HCT116 (cell line): ENCODE results near the gene OTUB2. TPM values are rescaled to one million over a fixed set of nuclear protein-coding genes. Genes with fewer than 3 reads are reported as not detected.

Experiments
- ATAC-seq: fragments of 200-7000 bp; cut with Tn5 transposase; 2 replicates; pipeline ENCODE4 v1.9.1; 2020; ENCODE audit warnings: mild to moderate bottlenecking, moderate library complexity
- BruUV-seq: library from RNA; stranded (reverse); fragments of 400-500 nt; replicated peaks from 2 replicates; lab custom pipeline; 2021; lab: Mats Ljungman, UMichigan
- CTCF ChIA-PET: fragments of 300-600 bp; sonication (Branson Sonifier 250); formaldehyde crosslinking; loops from one replicate; lab custom pipeline; 2021; ENCODE audit warnings: antibody characterized with exemption; lab: Charles Lee
- POLR2A ChIA-PET: fragments of 300-600, 350-600 bp; sonication (Branson Sonifier 250); formaldehyde crosslinking; loops from one replicate; lab custom pipeline; 2021; ENCODE audit warnings: antibody characterized with exemption; lab: Charles Lee
- RAD21 ChIA-PET, 2 experiments: fragments of 300-600 bp; sonication (Branson Sonifier 250); formaldehyde crosslinking; loops; one replicate each; lab custom pipeline; 2023; ENCODE audit warnings: low total read pairs in 2 of 2; ENCODE audit not compliant: uncharacterized antibody in 2 of 2, unreplicated experiment in 2 of 2, low non-redundant PET in 1 of 2; lab: Charles Lee
- DNase-seq: peaks from one replicate; pipeline ENCODE4 v3.0.0-alpha.2; 2010; ENCODE audit warnings: low read depth, low spot score
- H2AFZ ChIP-seq: fragments of 200-600 bp; shearing (Covaris generic), sonication (generic); 2 replicates; pipeline ENCODE4 v1.6.1; 2017; ENCODE audit warnings: low read depth, mixed run types, mixed read lengths, antibody characterized with exemption, low read length; ENCODE audit not compliant: poor library complexity, severe bottlenecking
- H3K27ac ChIP-seq: 2 replicates; pipeline ENCODE4 v1.5.1; 2012; ENCODE audit warnings: low read depth, low read length
- H3K27me3 ChIP-seq: fragments of 200-600 bp; sonication (generic); 2 replicates; pipeline ENCODE4 v1.6.1; 2016; ENCODE audit warnings: mixed run types, low read length, mixed read lengths; ENCODE audit not compliant: insufficient read depth
- H3K36me3 ChIP-seq, 2 experiments: fragments of 200-500 bp in 1 of 2; fragments of 200-600 bp in 1 of 2; sonication (Bioruptor generic) in 1 of 2; sonication (generic) in 1 of 2; 2 replicates each; pipeline versions ENCODE4 v1.5.1 to v1.6.1; 2014 to 2016; ENCODE audit warnings: low read length in 2 of 2, inconsistent platforms in 1 of 2, mixed read lengths in 1 of 2, mixed run types in 1 of 2; ENCODE audit not compliant: insufficient read depth in 2 of 2, control insufficient read depth in 1 of 2
- H3K4me1 ChIP-seq, 2 experiments: fragments of 200-600 bp in 1 of 2; sonication (generic) in 1 of 2; 2 replicates each; pipeline versions ENCODE4 v1.5.1 to v1.6.1; 2012 to 2017; ENCODE audit warnings: low read length in 2 of 2, inconsistent platforms in 1 of 2, mild to moderate bottlenecking in 1 of 2, mixed read lengths in 1 of 2, mixed run types in 1 of 2, moderate library complexity in 1 of 2; ENCODE audit not compliant: insufficient read depth in 2 of 2, control insufficient read depth in 1 of 2
- H3K4me2 ChIP-seq: fragments of 200-600 bp; sonication (generic); 2 replicates; pipeline ENCODE4 v1.6.1; 2017; ENCODE audit warnings: mixed run types, low read length, mixed read lengths
- H3K4me3 ChIP-seq, 2 experiments: fragments of 200-600 bp in 1 of 2; sonication (generic) in 1 of 2; replicated peaks in 1 of 2; 2 replicates each; pipeline ENCODE4 v1.5.1; 2011 to 2016; ENCODE audit warnings: low read length in 2 of 2, control low read depth in 1 of 2, low read depth in 1 of 2, mild to moderate bottlenecking in 1 of 2, mixed read lengths in 1 of 2, mixed run types in 1 of 2
- H3K79me2 ChIP-seq: fragments of 200-600 bp; sonication (generic); 2 replicates; pipeline ENCODE4 v1.6.1; 2017; ENCODE audit warnings: mild to moderate bottlenecking, mixed run types, low read length, moderate library complexity, mixed read lengths; ENCODE audit not compliant: insufficient read depth
- H3K9ac ChIP-seq: fragments of 200-600 bp; sonication (generic); 2 replicates; pipeline ENCODE4 v1.6.1; 2016; ENCODE audit warnings: low read length, mixed read lengths
- H3K9me2 ChIP-seq: fragments of 200-600 bp; sonication (generic), shearing (Covaris generic); 2 replicates; pipeline ENCODE4 v1.6.1; 2017; ENCODE audit warnings: mixed run types, mild to moderate bottlenecking, moderate library complexity; ENCODE audit not compliant: insufficient read depth
- H3K9me3 ChIP-seq, 2 experiments: fragments of 200-500 bp in 1 of 2; fragments of 200-600 bp in 1 of 2; sonication (Bioruptor generic) in 1 of 2; sonication (generic) in 1 of 2; 2 replicates each; pipeline ENCODE4 v1.6.1; 2014 to 2017; ENCODE audit warnings: low read length in 2 of 2, mixed read lengths in 2 of 2, inconsistent platforms in 1 of 2, low read depth in 1 of 2, mild to moderate bottlenecking in 1 of 2, mixed run types in 1 of 2, moderate library complexity in 1 of 2; ENCODE audit not compliant: control insufficient read depth in 1 of 2, insufficient read depth in 1 of 2
- H4K20me1 ChIP-seq: fragments of 200-600 bp; sonication (generic), shearing (Covaris generic); 2 replicates; pipeline ENCODE4 v1.6.1; 2017; ENCODE audit warnings: mixed run types, mild to moderate bottlenecking, moderate library complexity; ENCODE audit not compliant: insufficient read depth
- ATF3 ChIP-seq: IDR thresholded peaks from 2 replicates; pipeline ENCODE4 v1.6.1; 2012
- CEBPB ChIP-seq: IDR thresholded peaks from 2 replicates; pipeline ENCODE4 v1.6.1; 2012; ENCODE audit warnings: low read depth
- CTCF ChIP-seq, 3 experiments: fragments of 200-600 bp in 1 of 3; sonication (generic) in 1 of 3; IDR thresholded peaks in 2 of 3; conservative IDR thresholded peaks in 1 of 3; 2 replicates each; pipeline ENCODE4 v1.5.1; 2012 to 2017; ENCODE audit warnings: low read depth in 2 of 3, low read length in 2 of 3, antibody characterized with exemption in 1 of 3, borderline replicate concordance in 1 of 3, control low read depth in 1 of 3, mild to moderate bottlenecking in 1 of 3, mixed read lengths in 1 of 3, mixed run types in 1 of 3, moderate library complexity in 1 of 3; ENCODE audit not compliant: insufficient read depth in 1 of 3
- EGR1 ChIP-seq: IDR thresholded peaks from 2 replicates; pipeline ENCODE4 v1.6.1; 2012; ENCODE audit warnings: low read depth
- ELF1 ChIP-seq: IDR thresholded peaks from 2 replicates; pipeline ENCODE4 v1.6.1; 2012; ENCODE audit warnings: low read depth, borderline replicate concordance
- EZH2phosphoT487 ChIP-seq: fragments of 200-600 bp; IDR thresholded peaks from 2 replicates; pipeline ENCODE4 v1.6.1; 2018; ENCODE audit warnings: antibody characterized with exemption, borderline replicate concordance
- FOSL1 ChIP-seq: IDR thresholded peaks from 2 replicates; pipeline ENCODE4 v1.6.1; 2012; ENCODE audit warnings: low read depth
- JUND ChIP-seq: IDR thresholded peaks from 2 replicates; pipeline ENCODE4 v1.6.1; 2012
- POLR2A ChIP-seq: IDR thresholded peaks from 2 replicates; pipeline ENCODE4 v1.7.0; 2011; ENCODE audit warnings: borderline replicate concordance; ENCODE audit not compliant: insufficient read depth, insufficient read length; ENCODE audit errors: extremely low read depth
- POLR2AphosphoS5 ChIP-seq: IDR thresholded peaks from 2 replicates; pipeline ENCODE4 v1.6.1; 2011; ENCODE audit warnings: mild to moderate bottlenecking, low read depth, low read length, moderate library complexity
- RAD21 ChIP-seq: IDR thresholded peaks from 2 replicates; pipeline ENCODE4 v1.6.1; 2012; ENCODE audit warnings: low read depth, mild to moderate bottlenecking
- SIN3A ChIP-seq: IDR thresholded peaks from 2 replicates; pipeline ENCODE4 v1.6.1; 2012; ENCODE audit warnings: low read depth
- SRF ChIP-seq: IDR thresholded peaks from 2 replicates; pipeline ENCODE4 v1.6.1; 2012; ENCODE audit warnings: low read depth
- TCF7L2 ChIP-seq: IDR thresholded peaks from 2 replicates; pipeline ENCODE4 v1.7.0; 2011; ENCODE audit warnings: borderline replicate concordance, inconsistent platforms; ENCODE audit not compliant: insufficient read depth, insufficient read length; ENCODE audit errors: extremely low read depth
- YY1 ChIP-seq: IDR thresholded peaks from 2 replicates; pipeline ENCODE4 v1.6.1; 2011; ENCODE audit warnings: low read length, low read depth, moderate library complexity, mild to moderate bottlenecking; ENCODE audit not compliant: insufficient replicate concordance; ENCODE audit errors: extremely low read depth
- ZBTB33 ChIP-seq: IDR thresholded peaks from 2 replicates; pipeline ENCODE4 v1.6.1; 2011; ENCODE audit warnings: mild to moderate bottlenecking, low read length, moderate library complexity; ENCODE audit not compliant: insufficient replicate concordance; ENCODE audit errors: extremely low read depth
- intact Hi-C: fragments of 100-400 bp; cut with micrococcal nuclease; formaldehyde crosslinking; loops from 2 replicates; pipeline ENCODE4 v1.10.0; 2022
- total RNA-seq: library from RNA; stranded (reverse); gene quantifications from one replicate; pipeline ENCODE4 v1.2.1, GENCODE V29; 2021; ENCODE audit not compliant: unreplicated experiment

The OTUB2 gene
- total RNA-seq, 1 experiment from 2014 or later, result 6.6 TPM

DNA sequence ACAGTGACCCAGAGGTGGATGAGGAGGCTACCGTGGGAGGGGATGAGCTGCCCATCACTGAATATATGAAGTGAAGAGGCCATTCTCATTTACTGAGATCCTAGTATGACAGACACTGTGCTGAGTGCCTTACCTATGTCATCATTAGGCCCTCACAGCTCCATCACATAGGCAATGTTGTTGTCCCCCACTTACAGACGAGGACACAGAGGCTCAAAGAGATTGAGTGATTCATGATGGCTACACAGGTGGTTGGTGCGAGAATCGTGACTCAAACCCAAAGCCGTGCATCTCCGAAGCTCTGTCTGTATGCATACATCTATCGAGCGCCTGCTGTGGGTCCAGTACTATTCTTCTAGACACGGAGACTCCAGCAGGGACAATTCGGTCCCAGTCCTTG lies 34.9 kb upstream of the OTUB2 start:
- TF ChIP-seq TCF7L2 (no peak), ATF3 (no peak), CTCF (IDR thresholded peaks at IDR 0.05 in 2 of 3, conservative IDR thresholded peaks at IDR 0.05 in 1 of 3; ENCODE audit: borderline replicate concordance in 1 of 3, insufficient read depth in 1 of 3, low read depth in 2 of 3, low read length in 2 of 3) (no peak), JUND (no peak), YY1 (no peak), CEBPB (no peak), FOSL1 (no peak), POLR2A (no peak), ZBTB33 (no peak), SRF (no peak), POLR2AphosphoS5 (no peak), RAD21 (no peak), EZH2phosphoT487 (no peak), ELF1 (no peak), SIN3A (no peak), EGR1 (no peak)
- Histone ChIP-seq H3K4me3 (no peak overlapping the region), H4K20me1 (no peaks in the 10 kb centered on the region), H3K27ac (no peak overlapping the region), H3K9me2 (no peaks in the 10 kb centered on the region), H3K9ac (no peak overlapping the region), H3K4me2 (no peak overlapping the region), H3K36me3 (no peaks in the 10 kb centered on the region), H2AFZ (no peak overlapping the region), H3K79me2 (no peaks in the 10 kb centered on the region), H3K9me3 (no peaks in the 10 kb centered on the region), H3K27me3 (no peaks in the 10 kb centered on the region), H3K4me1 (peaks cover 13 to 26% of the 10 kb centered on the region in 2 experiments; a peak in 3 of 4 replicates)
- intact Hi-C loops, result no loop called here
- DNase-seq (no peak), ATAC-seq (no peak)
- ChIA-PET RAD21 (no interaction called here), POLR2A (no interaction called here), CTCF (interaction anchor here (0.8 to 2.2 kb wide), 4 partner anchors 10 to 53 kb away, joined by 3 to 6 read pairs (median 4); no protein-coding TSS in a partner anchor)
- BruUV-seq, result no TSS peak
